VCaP (cell line): ENCODE results near the gene MECP2.
A peak's percentile ranks its signal among the peaks of the same experiment; 100 is the strongest.
"Not testable (repeated sequence)": the region's sequence is repeated elsewhere in the genome, so short reads cannot be mapped to it uniquely, and the experiment has no call there.

Source experiments
- H3K27ac ChIP-seq: fragments of 450-650 bp; 2 replicates; pipeline ENCODE4 v1.5.1; 2017
- CTCF ChIP-seq: fragments of 450-650 bp; conservative IDR thresholded peaks from 2 replicates; pipeline ENCODE4 v1.5.1; 2017; ENCODE audit warnings: mild to moderate bottlenecking, moderate library complexity

The MECP2 gene

GRCh38 chrX:154008521-154008920 is 89.0 kb downstream of the MECP2 start:
- TF ChIP-seq CTCF, result no peak
- no peak overlapping the region for H3K27ac ChIP-seq

GRCh38 chrX:154006947-154007346 is 90.6 kb downstream of the MECP2 start:
- no peak for TF ChIP-seq CTCF
- no peak overlapping the region for H3K27ac ChIP-seq

- no peak overlapping the region for H3K27ac ChIP-seq
- TF ChIP-seq CTCF, result no peak
These were observed 93.2 kb downstream of the MECP2 start for GRCh38 chrX:154004315-154004714.

GRCh38 chrX:154002215-154002719 is 95.2 kb downstream of the MECP2 start:
- H3K27ac ChIP-seq, result no peak overlapping the region

GRCh38 chrX:154000051-154000450 is 97.5 kb downstream of the MECP2 start:
- no peak for TF ChIP-seq CTCF
- H3K27ac ChIP-seq, result peak overlapping the region; percentile 54

More at GRCh38 chrX:154002215-154002719, 95.2 kb downstream of the MECP2 start:
- no peak for TF ChIP-seq CTCF

- peak overlapping the region; percentile 54 for H3K27ac ChIP-seq
- TF ChIP-seq CTCF, result no peak
These were observed 98.0 kb downstream of the MECP2 start for GRCh38 chrX:153999359-154000037.

GRCh38 chrX:153995504-153995903 is 102.0 kb downstream of the MECP2 start:
- no peak for TF ChIP-seq CTCF
- H3K27ac ChIP-seq, result no peak overlapping the region

GRCh38 chrX:153994398-153994797 is 103.1 kb downstream of the MECP2 start:
- H3K27ac ChIP-seq, result not testable (repeated sequence)
